HPDE6-E6E7 (cell line): Measurements from ENCODE around the gene ERC2.

Experiments used
- DNase-seq: peaks from one replicate; pipeline ENCODE4 v3.0.0; 2011; ENCODE audit warnings: missing footprints; ENCODE audit errors: extremely low spot score

Gene ERC2

DNA sequence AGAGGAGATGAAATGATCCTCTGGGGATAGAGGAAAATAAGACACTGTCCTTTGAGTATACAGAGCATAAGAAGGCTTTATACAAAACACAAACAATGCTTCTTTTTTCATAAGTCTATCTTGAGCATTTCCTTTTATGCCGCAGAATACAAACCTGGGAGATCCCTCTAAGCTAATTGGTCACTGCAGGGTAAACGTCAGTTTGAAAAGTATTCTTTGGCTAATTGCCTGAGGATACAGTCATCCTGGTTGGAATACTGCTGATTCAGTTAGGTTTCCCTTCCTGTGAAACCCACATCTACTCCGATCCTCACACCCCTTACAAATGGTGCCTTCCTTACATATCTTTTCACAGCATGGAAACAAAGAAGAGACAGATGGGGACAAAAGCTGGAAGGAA lies 991.8 kb downstream of the ERC2 start:
- DNase-seq = no peak

DNA sequence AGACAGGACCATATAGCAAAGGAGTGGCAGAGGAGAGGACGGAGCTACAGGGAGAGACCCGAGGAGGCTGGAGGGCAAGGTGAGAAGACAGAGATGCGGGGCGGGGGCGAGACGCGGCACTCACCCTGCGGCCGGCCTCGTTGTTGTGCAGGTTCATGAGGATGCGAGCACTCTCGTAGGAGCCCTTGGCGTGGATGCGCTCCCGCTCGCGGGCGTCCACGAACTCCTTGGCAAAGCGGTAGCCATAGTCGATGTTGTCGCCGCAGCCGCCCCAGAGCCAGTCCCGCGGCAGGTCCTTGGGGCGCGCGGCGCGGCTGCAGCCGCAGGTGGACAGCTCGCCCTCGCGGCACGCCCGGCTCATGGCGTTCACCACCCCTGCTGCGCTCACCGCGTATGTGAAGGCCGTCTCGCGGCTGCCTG lies 994.0 kb downstream of the ERC2 start:
- DNase-seq = no peak

DNA sequence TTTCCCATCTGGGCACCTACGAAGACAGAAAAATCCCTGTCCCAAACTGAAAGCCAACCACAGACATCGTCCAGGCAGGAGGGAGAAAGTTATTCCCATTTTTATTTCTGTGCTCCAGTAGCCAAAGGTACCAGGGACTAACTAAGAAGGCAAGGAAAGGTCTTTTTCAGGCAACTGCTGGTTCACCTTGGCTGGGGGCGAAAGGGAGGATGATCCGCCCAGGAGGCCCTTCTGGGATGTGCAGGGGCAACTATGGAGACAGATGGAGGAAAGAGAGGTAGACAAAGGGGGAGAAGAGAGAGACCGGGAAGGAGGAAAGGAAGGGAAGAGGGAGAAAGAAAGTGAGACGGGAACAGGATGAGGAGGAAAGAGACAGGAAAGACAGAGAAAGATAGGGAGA lies 994.5 kb downstream of the ERC2 start:
- no peak for DNase-seq

DNA sequence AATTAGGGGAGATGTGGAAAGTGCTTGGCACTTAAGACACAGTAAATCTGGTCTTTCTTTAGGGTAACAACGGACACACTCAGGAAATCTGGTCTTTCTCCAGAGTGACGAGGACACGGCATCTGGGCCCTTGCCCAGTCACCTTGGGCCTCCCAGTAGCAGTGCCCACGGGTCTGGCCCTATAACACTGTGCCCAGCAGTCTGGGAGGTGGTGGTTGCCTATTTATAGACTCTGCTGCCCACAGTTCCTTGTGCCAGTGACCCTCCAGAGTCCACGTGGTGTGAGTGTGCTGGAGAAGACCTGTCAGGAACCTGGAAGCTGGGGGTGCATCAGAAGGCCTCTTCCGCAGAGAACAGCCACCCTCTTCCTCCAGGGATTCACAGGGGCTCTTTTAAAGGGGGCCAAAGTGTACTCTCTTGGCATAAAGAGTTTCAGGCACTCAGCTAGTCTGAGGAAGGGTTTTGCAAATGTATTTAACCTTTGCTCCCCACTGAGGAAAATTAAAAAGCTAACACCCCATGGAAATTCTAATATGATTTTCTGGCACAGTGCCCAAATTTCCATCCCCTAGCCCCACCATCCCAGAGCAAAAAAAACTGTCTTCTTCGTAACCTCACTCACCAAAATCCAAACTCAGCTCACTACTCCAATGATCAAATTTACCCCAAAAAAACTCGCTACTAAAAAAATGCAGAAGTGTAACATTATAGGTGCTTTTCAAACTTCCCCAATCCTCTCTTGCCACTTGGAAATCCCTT lies 996.6 kb downstream of the ERC2 start:
- no peak for DNase-seq

DNA sequence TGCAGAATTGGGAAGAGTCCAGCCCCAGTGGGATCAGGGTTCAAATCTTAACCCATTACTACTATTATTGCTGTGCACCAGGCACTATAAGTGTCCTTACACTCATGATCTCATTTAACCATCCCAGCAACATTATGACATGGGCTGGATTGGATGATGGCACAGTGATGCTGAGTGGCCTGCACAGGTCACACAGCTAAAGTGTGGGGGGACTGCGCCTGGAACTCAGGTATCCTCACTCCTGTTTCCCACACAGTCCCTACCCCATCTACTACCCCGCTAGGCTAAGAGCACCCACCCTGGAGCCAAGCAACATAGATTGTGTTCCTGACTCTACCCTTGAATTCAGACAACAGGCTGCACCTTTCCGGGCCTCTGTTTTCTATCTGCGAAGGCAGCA lies 997.2 kb downstream of the ERC2 start:
- no peak for DNase-seq

DNA sequence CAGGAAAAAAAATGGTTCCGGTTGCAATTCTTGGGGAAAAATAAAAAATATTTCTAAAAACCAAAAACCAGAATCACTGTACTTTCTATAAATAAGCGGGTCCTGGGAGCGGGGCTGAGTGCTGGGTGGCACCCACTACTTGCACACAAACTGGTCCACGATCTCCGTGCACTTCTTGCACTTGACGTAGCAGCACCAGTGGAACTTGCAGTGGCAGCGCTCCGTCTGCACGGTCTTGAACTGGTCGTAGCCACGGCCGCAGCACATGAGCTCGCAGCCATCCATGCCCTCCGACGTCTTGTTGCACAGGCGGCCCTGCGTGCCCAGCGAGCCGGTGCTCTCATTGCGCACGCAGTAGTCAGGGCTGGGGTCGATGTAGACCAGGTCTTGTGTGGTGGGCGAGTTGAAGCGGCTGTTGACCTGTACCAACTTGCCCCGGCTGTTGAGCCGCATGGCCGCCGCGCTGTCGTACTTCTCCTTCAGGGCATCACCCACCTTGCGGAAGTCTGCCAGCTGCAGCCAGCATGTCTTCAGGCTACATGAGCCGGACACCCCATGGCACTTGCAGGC lies 998.2 kb downstream of the ERC2 start:
- DNase-seq = no peak

DNA sequence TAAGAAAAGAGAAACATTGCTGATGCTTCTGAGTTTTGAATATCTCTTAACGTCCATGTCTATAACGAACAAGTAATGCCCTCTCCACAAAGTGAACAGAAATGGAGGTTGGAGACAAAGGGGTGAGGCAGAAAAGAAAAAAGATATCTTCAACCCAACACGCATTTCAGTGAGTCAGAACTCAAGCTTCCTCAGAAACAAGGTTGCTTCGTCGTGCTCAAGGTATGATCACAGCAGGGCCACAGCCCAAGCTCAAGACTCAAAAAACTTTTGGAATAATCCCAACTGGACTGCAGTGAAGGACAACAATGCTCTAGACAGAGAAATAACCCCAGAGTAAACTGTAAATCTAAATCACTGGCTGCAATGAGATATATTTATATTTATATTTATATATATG lies 1000.0 kb downstream of the ERC2 start:
- DNase-seq = no peak

DNA sequence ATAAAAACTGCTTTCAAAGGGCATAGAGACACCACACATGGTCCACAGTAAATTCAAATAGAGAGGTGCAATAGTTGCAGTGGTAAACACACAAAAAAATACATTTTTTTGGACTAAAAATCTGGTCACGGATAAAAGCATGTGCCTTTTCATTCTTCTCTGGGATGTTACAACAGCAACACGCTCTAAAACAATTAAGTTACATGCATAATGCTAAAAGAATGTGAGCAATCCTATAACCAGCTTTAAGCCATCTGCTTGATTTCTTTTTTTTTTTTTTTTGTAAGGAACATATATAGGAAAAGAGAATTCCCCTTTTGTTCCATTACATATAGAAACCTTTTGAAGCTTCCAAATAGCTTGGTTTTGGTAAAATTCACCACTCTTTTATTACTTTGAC lies 1001.2 kb downstream of the ERC2 start:
- DNase-seq = no peak

DNA sequence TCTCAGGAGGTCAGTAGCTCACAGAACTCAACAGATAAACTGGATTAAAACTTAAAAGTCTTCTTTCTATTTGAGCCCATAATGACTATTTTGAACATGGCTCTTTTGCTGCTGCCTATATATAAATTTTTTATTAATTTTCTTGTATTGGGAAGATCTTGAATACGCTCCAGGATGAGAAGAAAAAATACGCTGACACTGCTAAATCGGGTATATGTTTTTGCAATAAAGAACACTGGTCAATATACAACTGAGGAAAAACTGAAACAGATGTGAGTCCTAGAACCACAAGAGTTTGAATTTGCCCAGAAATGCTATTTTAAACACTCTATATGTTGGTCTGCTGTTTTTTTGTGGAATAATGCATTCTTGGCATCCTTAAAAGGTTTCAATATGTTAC lies 1001.7 kb downstream of the ERC2 start:
- no peak for DNase-seq

DNA sequence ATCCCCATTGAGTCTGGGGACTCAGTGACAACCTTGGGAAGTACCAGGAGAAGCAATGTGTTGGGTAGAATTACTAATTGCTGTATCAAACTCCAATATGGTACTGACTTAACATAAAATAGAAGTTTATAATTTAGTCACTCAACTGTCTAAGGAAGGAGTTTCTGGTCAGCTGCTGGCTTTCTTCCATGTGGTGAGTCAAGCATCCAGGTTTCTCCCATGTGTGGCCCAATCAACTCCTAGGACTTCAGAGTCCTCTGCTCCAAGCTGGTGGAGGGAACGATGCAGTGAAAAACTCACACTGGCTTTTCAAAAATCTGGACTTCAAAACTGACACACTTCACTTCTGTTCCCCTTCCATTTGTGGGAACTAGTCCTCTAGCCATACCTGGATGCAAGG lies 1006.4 kb downstream of the ERC2 start:
- DNase-seq = no peak

DNA sequence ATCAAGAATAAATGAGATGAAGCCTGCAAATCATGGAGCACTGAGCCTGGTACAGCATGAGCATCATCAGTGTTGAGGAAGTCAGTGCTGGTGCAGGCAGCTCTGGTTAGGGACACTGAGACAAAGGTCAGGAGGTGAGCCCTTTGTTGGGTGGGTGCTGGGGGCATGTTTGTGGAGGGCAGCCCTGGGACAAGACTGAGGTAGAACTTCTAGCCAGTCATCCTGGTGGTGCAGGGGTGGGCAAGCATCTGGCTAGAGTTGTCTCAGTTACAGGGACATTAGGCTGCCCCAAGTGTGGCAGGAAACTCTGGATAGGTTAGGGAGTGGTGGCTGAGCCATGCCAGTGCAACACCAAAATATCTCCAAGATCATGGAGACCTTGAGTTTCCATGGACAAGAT lies 1008.4 kb downstream of the ERC2 start:
- DNase-seq = no peak
